Activated CD4-positive, alpha-beta T cell treated with anti-CD3 and anti-CD28 coated beads, Interleukin-2, amount 10 ng/mL, durations not matched to agents 7 days and 5 days (primary cell): Measurements from ENCODE around the gene GPR107. TPM values are rescaled to one million over a fixed set of nuclear protein-coding genes. Genes with fewer than 3 reads are reported as not detected.
A peak's percentile ranks its signal among the peaks of the same experiment; 100 is the strongest.

Source experiments
- CTCF ChIA-PET: fragments of 350-600 bp; sonication (Branson Sonifier 250); formaldehyde crosslinking; loops from one replicate; lab custom pipeline; 2021; ENCODE audit warnings: antibody characterized with exemption; lab: Charles Lee
- POLR2A ChIA-PET: fragments of 350-600 bp; sonication (Branson Sonifier 250); formaldehyde crosslinking; loops from one replicate; lab custom pipeline; 2021; ENCODE audit warnings: antibody characterized with exemption; lab: Charles Lee
- DNase-seq: peaks from one replicate; pipeline ENCODE4 v3.0.0-alpha.2; 2020
- H3K27ac Mint-ChIP-seq: one replicate; pipeline ENCODE4 v1.8.0; 2021; ENCODE audit warnings: mild to moderate bottlenecking, moderate library complexity, mixed read lengths
- H3K27me3 Mint-ChIP-seq: one replicate; pipeline ENCODE4 v1.8.0; 2021; ENCODE audit warnings: mixed read lengths
- H3K36me3 Mint-ChIP-seq: one replicate; pipeline ENCODE4 v1.8.0; 2021; ENCODE audit warnings: low read depth, mixed read lengths
- H3K4me1 Mint-ChIP-seq: one replicate; pipeline ENCODE4 v1.8.0; 2021; ENCODE audit warnings: mixed read lengths
- H3K4me3 Mint-ChIP-seq: one replicate; pipeline ENCODE4 v1.8.0; 2021; ENCODE audit warnings: mild to moderate bottlenecking, moderate library complexity, mixed read lengths
- H3K9me3 Mint-ChIP-seq: one replicate; pipeline ENCODE4 v1.8.0; 2021; ENCODE audit warnings: mixed read lengths
- total RNA-seq, 2 experiments: library from RNA; stranded (reverse); gene quantifications; one replicate each; pipeline ENCODE4 v1.2.3, GENCODE V29; 2021

GPR107 gene
- total RNA-seq, 2 experiments from 2014 or later = 21.7 to 22.1 TPM

DNA sequence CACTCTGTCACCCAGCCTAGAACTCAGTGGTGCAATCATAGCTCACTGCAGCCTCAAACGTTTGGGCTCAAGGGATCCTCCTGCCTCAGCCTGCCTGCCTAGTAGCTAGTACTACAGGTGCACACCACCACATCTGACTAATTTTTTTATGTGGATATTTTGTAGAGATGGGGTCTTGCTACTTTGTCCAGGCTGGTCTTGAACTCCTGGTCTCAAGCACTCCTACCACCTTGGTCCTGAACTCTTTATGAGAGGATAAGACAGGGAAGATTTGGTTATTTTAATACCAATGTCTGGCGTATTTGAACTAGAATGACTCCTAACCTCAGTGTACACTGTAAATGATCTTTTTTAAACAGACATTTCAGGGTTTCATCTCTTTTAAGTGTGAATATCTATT is 9.0 kb downstream of the GPR107 start:
- Mint-ChIP-seq H3K27ac (no peak overlapping the region), H3K27me3 (no peaks in the 10 kb centered on the region), H3K4me1 (peaks cover 26% of the 10 kb centered on the region), H3K4me3 (no peak overlapping the region), H3K9me3 (no peaks in the 10 kb centered on the region), H3K36me3 (peaks cover 19% of the 10 kb centered on the region)
- no peak for DNase-seq
- CTCF ChIA-PET = interaction anchor here (1.6 kb wide), 1 partner anchor 23 kb away, joined by 3 read pairs; no protein-coding TSS in a partner anchor
- POLR2A ChIA-PET = no interaction called here

- CTCF ChIA-PET = interaction anchor here (1.3 kb wide), 1 partner anchor 14 kb away, joined by 3 read pairs; no protein-coding TSS in a partner anchor
- H3K27me3 Mint-ChIP-seq = no peaks in the 10 kb centered on the region
- no peak overlapping the region for H3K27ac Mint-ChIP-seq
- H3K36me3 Mint-ChIP-seq = peaks cover 10% of the 10 kb centered on the region
- peaks cover 27% of the 10 kb centered on the region for H3K4me1 Mint-ChIP-seq
- POLR2A ChIA-PET = no interaction called here
- no peak overlapping the region for H3K4me3 Mint-ChIP-seq
- DNase-seq = no peak
- no peaks in the 10 kb centered on the region for H3K9me3 Mint-ChIP-seq
These were observed 10.9 kb downstream of the GPR107 start for GRCh38 chr9:130064621-130065020.

DNA sequence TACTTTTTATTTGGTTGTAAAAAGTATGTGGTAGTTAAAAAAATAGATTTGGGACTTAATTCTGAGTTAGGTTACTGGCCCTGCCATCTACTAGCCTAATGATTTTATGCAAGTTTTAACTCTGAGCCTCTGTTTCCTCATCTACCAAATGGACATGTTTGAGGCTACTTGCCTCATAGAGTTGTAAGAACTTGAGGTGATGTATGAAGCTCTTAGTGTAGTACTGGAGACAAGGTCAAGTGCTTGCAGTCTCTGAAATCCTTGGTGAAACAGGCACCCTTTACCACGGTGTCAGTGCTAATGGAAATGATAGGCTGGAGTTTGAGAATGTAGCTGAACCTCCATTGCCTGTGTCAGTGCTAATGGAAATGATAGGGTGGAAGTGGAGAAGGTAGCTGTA is 15.3 kb downstream of the GPR107 start:
- H3K4me1 Mint-ChIP-seq = peaks cover 23% of the 10 kb centered on the region
- H3K4me3 Mint-ChIP-seq = no peak overlapping the region
- no peaks in the 10 kb centered on the region for H3K27me3 Mint-ChIP-seq
- peaks cover 3% of the 10 kb centered on the region for H3K36me3 Mint-ChIP-seq
- H3K9me3 Mint-ChIP-seq = no peaks in the 10 kb centered on the region
- no peak overlapping the region for H3K27ac Mint-ChIP-seq
- ChIA-PET CTCF (interaction anchor here (0.6 to 1.5 kb wide), 3 partner anchors 10 to 17 kb away, joined by 3 to 6 read pairs (median 3); no protein-coding TSS in a partner anchor), POLR2A (interaction anchor here (0.7 kb wide), 1 partner anchor 35 kb away, joined by 3 read pairs; no protein-coding TSS in a partner anchor)
- no peak for DNase-seq

DNA sequence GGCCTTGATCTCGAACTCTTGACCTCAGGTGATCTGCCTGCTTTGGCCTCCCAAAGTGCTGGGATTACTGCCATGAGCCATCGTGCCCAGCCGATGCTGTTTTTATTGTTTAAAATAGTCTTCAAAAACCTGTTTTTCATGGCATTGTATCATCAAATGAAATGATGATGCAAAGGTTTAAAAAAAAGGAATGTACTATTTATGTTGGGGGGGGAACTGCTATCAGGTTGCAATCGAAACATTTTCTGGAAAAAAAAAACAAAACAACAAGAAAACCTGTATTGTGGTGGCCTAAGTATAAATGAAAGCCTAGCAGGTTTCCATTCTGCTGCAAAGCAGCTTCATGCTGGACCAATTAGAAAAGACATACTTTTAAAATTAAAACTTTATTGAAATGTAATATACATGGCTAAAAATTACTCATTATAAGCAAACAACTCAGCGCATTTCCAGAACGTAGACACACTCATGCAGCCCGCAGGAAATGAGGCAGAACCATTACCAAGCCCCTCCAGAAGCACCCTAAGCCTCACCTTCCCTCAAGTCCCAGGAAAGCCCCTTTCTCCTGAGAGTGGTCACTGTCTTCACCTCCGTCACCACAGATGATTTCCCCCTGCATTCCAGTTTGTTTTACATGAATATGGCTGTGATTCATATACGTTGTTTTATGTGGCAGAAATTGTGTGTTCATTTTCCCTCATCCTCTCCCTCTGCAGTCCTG is 19.0 kb downstream of the GPR107 start:
- H3K4me3 Mint-ChIP-seq = no peak overlapping the region
- DNase-seq = no peak
- H3K4me1 Mint-ChIP-seq = peaks cover 27% of the 10 kb centered on the region
- no peak overlapping the region for H3K27ac Mint-ChIP-seq
- CTCF ChIA-PET = interaction anchor here (0.6 to 1.6 kb wide), 4 partner anchors 13 to 40 kb away, joined by 3 to 5 read pairs (median 4); no protein-coding TSS in a partner anchor
- peaks cover 15% of the 10 kb centered on the region for H3K36me3 Mint-ChIP-seq
- H3K9me3 Mint-ChIP-seq = no peaks in the 10 kb centered on the region
- H3K27me3 Mint-ChIP-seq = no peaks in the 10 kb centered on the region
- POLR2A ChIA-PET = no interaction called here

GRCh38 chr9:130073373-130073772 is 19.7 kb downstream of the GPR107 start:
- no peak overlapping the region for H3K27ac Mint-ChIP-seq
- ChIA-PET CTCF (interaction anchor here (0.6 to 1.4 kb wide), 3 partner anchors 14 to 39 kb away, joined by 3 to 4 read pairs (median 4); no protein-coding TSS in a partner anchor), POLR2A (no interaction called here)
- H3K27me3 Mint-ChIP-seq = no peaks in the 10 kb centered on the region
- no peaks in the 10 kb centered on the region for H3K9me3 Mint-ChIP-seq
- H3K36me3 Mint-ChIP-seq = peaks cover 18% of the 10 kb centered on the region
- peaks cover 25% of the 10 kb centered on the region for H3K4me1 Mint-ChIP-seq
- no peak for DNase-seq
- H3K4me3 Mint-ChIP-seq = no peak overlapping the region

DNA sequence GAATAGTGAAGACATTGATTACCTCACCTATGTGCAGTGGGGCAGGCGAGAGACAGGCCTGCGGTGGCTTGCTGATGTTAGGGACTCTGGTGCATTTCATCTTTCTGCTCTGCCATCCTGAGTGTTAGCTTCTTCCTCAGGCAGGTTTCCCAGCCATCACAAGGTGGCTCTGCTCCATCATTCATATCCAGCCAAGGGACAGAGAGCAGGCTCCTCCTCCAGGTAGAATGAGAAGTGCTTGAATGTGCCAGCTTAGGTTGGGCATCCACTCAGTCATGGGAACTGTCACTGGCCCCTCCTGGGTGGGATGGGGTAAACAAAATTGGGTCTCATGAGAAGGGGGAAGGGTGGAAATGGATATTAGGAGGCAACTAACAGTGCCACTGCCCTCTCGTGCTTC is 24.8 kb downstream of the GPR107 start:
- Mint-ChIP-seq H3K27me3 (no peaks in the 10 kb centered on the region), H3K4me1 (peaks cover 16% of the 10 kb centered on the region), H3K4me3 (no peak overlapping the region), H3K36me3 (peaks cover 48% of the 10 kb centered on the region), H3K27ac (no peak overlapping the region), H3K9me3 (no peaks in the 10 kb centered on the region)
- POLR2A ChIA-PET = no interaction called here
- CTCF ChIA-PET = interaction anchor here (1.2 kb wide), 1 partner anchor 23 kb away, joined by 4 read pairs; no protein-coding TSS in a partner anchor
- no peak for DNase-seq

GRCh38 chr9:130084337-130084736 is 30.6 kb downstream of the GPR107 start:
- Mint-ChIP-seq H3K9me3 (no peaks in the 10 kb centered on the region), H3K4me3 (no peak overlapping the region), H3K4me1 (peaks cover 2% of the 10 kb centered on the region), H3K36me3 (peaks cover 41% of the 10 kb centered on the region), H3K27ac (no peak overlapping the region), H3K27me3 (no peaks in the 10 kb centered on the region)
- ChIA-PET POLR2A (no interaction called here), CTCF (interaction anchor here (0.6 to 0.7 kb wide), 2 partner anchors 16 to 245 kb away, joined by 3 to 4 read pairs; no protein-coding TSS in a partner anchor)
- no peak for DNase-seq

DNA sequence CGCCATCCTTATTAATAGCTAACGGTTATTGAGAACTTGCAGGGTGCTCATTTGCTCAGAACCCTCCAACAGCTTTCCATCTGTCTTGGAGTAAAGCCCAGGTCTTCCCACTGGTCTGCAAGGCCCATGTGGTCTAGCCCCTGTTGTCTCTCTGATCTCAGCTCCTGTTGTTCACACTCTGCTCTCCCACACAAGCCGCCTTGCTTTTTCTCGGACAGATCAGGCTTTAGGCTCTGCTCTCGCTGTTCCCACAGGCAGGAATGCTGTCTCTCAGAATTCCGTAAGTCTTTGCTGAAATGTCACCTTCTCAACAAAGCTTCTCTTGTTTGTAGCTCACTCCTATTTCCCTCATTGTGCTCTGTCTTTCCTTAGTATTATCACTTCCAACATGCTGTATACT is 34.3 kb downstream of the GPR107 start:
- no peak overlapping the region for H3K4me3 Mint-ChIP-seq
- peaks cover 5% of the 10 kb centered on the region for H3K4me1 Mint-ChIP-seq
- ChIA-PET CTCF (interaction anchor here (1.0 to 2.0 kb wide), 2 partner anchors 11 to 21 kb away, joined by 3 to 5 read pairs; no protein-coding TSS in a partner anchor), POLR2A (no interaction called here)
- DNase-seq = no peak
- H3K36me3 Mint-ChIP-seq = peaks cover 42% of the 10 kb centered on the region
- H3K9me3 Mint-ChIP-seq = no peaks in the 10 kb centered on the region
- no peaks in the 10 kb centered on the region for H3K27me3 Mint-ChIP-seq
- H3K27ac Mint-ChIP-seq = no peak overlapping the region

- ChIA-PET POLR2A (interaction anchor here (0.8 kb wide), 1 partner anchor 28 kb away, joined by 5 read pairs; no protein-coding TSS in a partner anchor), CTCF (no interaction called here)
- no peak overlapping the region for H3K27ac Mint-ChIP-seq
- DNase-seq = no peak
- peaks cover 5% of the 10 kb centered on the region for H3K4me1 Mint-ChIP-seq
- no peak overlapping the region for H3K4me3 Mint-ChIP-seq
- H3K36me3 Mint-ChIP-seq = peaks cover 42% of the 10 kb centered on the region
- no peaks in the 10 kb centered on the region for H3K9me3 Mint-ChIP-seq
- H3K27me3 Mint-ChIP-seq = no peaks in the 10 kb centered on the region
These were observed 35.4 kb downstream of the GPR107 start for GRCh38 chr9:130089141-130089540.

- ChIA-PET CTCF (no interaction called here), POLR2A (no interaction called here)
- H3K9me3 Mint-ChIP-seq = no peaks in the 10 kb centered on the region
- H3K4me3 Mint-ChIP-seq = no peak overlapping the region
- DNase-seq = no peak
- no peaks in the 10 kb centered on the region for H3K27me3 Mint-ChIP-seq
- peaks cover 49% of the 10 kb centered on the region for H3K36me3 Mint-ChIP-seq
- no peak overlapping the region for H3K27ac Mint-ChIP-seq
- H3K4me1 Mint-ChIP-seq = peaks cover 10% of the 10 kb centered on the region
These were observed 37.2 kb downstream of the GPR107 start for GRCh38 chr9:130090915-130091314.

DNA sequence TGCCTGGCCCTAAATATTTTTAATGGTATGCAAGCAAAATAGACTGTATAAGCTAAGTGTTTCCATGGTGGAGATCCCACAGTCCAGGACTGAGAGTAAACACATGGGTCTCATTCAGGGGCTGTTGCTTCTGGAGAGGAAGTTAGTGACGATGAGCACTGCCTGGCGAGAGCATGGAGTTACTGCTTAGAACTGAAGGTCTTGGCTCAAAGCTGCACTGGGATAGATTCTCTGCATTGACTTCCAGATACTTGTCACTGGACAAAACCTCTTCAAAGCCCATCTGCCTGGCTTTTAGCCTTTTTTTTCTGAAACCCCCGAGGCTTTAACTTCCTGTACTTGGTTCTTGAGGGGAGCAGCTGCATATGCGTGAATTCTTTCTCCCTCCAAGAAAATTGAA is 39.2 kb downstream of the GPR107 start:
- no peak overlapping the region for H3K27ac Mint-ChIP-seq

DNA sequence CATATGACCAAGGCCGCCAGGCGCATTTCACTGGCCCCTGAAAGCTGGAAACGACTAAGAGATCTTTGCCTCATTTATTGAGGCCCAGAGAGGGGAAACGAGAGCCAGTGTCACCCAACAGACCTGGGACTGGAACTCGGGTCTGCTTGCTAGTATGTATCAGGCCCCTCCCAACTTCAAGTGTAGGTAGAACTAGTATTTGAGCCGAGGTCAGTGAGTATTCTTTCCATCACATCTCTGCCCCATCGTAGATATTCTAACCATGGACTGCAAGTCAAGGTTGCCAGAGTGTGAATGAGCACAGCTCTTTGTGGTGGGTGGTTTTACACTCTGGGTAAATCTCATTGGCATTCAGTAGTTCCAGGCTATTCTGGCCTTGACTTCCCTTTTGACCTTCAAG is 42.2 kb downstream of the GPR107 start:
- Mint-ChIP-seq H3K4me1 (peaks cover 25% of the 10 kb centered on the region), H3K9me3 (no peaks in the 10 kb centered on the region), H3K36me3 (peaks cover 55% of the 10 kb centered on the region), H3K27ac (no peak overlapping the region), H3K27me3 (no peaks in the 10 kb centered on the region), H3K4me3 (no peak overlapping the region)
- POLR2A ChIA-PET = no interaction called here
- no peak for DNase-seq
- CTCF ChIA-PET = interaction anchor here (0.6 kb wide), 1 partner anchor 764 kb away, joined by 3 read pairs; no protein-coding TSS in a partner anchor

More for the DNA sequence above, 39.2 kb downstream of the GPR107 start:
- no peak for DNase-seq
- no peaks in the 10 kb centered on the region for H3K9me3 Mint-ChIP-seq
- ChIA-PET POLR2A (no interaction called here), CTCF (interaction anchor here (0.9 to 1.7 kb wide), 2 partner anchors 14 to 160 kb away, joined by 3 read pairs; no protein-coding TSS in a partner anchor)
- peaks cover 18% of the 10 kb centered on the region for H3K4me1 Mint-ChIP-seq
- H3K36me3 Mint-ChIP-seq = peaks cover 52% of the 10 kb centered on the region
- H3K4me3 Mint-ChIP-seq = no peak overlapping the region
- no peaks in the 10 kb centered on the region for H3K27me3 Mint-ChIP-seq

DNA sequence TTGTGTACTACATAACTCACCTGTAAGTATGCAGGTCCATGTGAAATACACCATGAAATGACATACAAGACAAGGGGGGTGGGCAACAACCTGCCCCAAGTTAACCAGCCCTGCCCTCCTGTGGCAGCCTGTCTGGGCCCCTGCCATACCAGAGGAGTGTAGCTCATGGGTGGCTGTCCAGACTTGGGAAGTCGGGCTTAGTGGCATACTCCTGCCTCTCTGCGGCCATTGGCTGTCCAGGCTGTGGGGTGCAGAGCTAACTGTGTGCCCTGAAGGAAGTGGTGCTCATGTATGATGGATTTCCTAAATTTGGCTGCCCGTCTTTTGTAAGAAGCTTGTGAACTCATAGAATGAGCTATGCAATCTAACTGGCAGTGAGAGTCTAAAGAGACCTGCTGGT is 47.0 kb downstream of the GPR107 start:
- no peak overlapping the region for H3K4me3 Mint-ChIP-seq
- H3K9me3 Mint-ChIP-seq = no peaks in the 10 kb centered on the region
- CTCF ChIA-PET = interaction anchor here (1.0 kb wide), 3 partner anchors 22 to 77 kb away, joined by 3 to 4 read pairs (median 4); no protein-coding TSS in a partner anchor
- no peaks in the 10 kb centered on the region for H3K27me3 Mint-ChIP-seq
- POLR2A ChIA-PET = interaction anchor here (0.6 to 0.7 kb wide), 2 partner anchors 239 to 387 kb away, joined by 3 read pairs; no protein-coding TSS in a partner anchor
- H3K36me3 Mint-ChIP-seq = peaks cover 47% of the 10 kb centered on the region
- DNase-seq = no peak
- peak overlapping the region; percentile 57 for H3K27ac Mint-ChIP-seq
- peaks cover 22% of the 10 kb centered on the region for H3K4me1 Mint-ChIP-seq
